Measurements from ENCODE around the gene NCMAP. TPM values are rescaled to one million over a fixed set of nuclear protein-coding genes. Genes with fewer than 3 reads are reported as not detected.

NCMAP gene
- total RNA-seq, 1 experiment from 2014 or later: 0.33 TPM

GRCh38 chr1:24540906-24541710 is 14.8 kb upstream of the NCMAP start:
- intact Hi-C loops (cut with micrococcal nuclease; ENCODE audit: unreplicated experiment) (loop anchor here (5.0 kb wide), 1 partner anchor 96 kb away; no protein-coding TSS in a partner anchor), in situ Hi-C loops (cut with HindIII; ENCODE audit: low pct_unique_long_range_greater_than_20kb, low sequenced_read_pairs) (no loop called here)
- Histone ChIP-seq H3K4me3 (ENCODE audit: low read depth in 2 of 2, low read length in 2 of 2) (no peak overlapping the region), H3K9me3 (ENCODE audit: control insufficient read depth, insufficient read depth, low read depth, low read length) (no peaks in the 10 kb centered on the region), H3K27me3 (ENCODE audit: control insufficient read depth, insufficient read depth, low read length) (no peaks in the 10 kb centered on the region), H3K27ac (ENCODE audit: low read length) (peak overlapping the region; percentile 72), H3K4me1 (ENCODE audit: control insufficient read depth, insufficient read depth, low read length) (peaks cover 33% of the 10 kb centered on the region), H3K36me3 (ENCODE audit: control insufficient read depth, insufficient read depth, low read length) (no peaks in the 10 kb centered on the region)
- DNase-seq (ENCODE audit: low read depth, low spot score) (peak; percentile 28), ATAC-seq (peak; percentile 89)
- ChIA-PET CTCF (interaction anchor here (0.6 to 1.3 kb wide), 4 partner anchors 46 to 715 kb away, joined by 3 to 6 read pairs (median 3); no protein-coding TSS in a partner anchor), POLR2A (interaction anchor here (0.6 to 0.7 kb wide), 2 partner anchors 90 to 122 kb away, joined by 4 read pairs; no protein-coding TSS in a partner anchor)
- TF ChIP-seq CTCF (IDR thresholded peaks at IDR 0.05) (no peak), TCF7L2 (IDR thresholded peaks at IDR 0.05; ENCODE audit: low read depth, low read length) (no peak), POLR2AphosphoS5 (IDR thresholded peaks at IDR 0.05; ENCODE audit: low read depth, low read length) (no peak), REST (IDR thresholded peaks at IDR 0.05; ENCODE audit: insufficient read depth in 1 of 2, low read depth in 2 of 2, low read length in 1 of 2) (no peak), SIN3A (IDR thresholded peaks at IDR 0.05; ENCODE audit: borderline replicate concordance, insufficient read depth, low read depth, low read length) (no peak)
- no TSS peak for BruUV-seq (replicated peaks)

- Histone ChIP-seq H3K27me3 (ENCODE audit: control insufficient read depth, insufficient read depth, low read length) (no peaks in the 10 kb centered on the region), H3K4me3 (ENCODE audit: low read depth in 2 of 2, low read length in 2 of 2) (no peak overlapping the region), H3K9me3 (ENCODE audit: control insufficient read depth, insufficient read depth, low read depth, low read length) (no peaks in the 10 kb centered on the region), H3K4me1 (ENCODE audit: control insufficient read depth, insufficient read depth, low read length) (peaks cover 26% of the 10 kb centered on the region), H3K36me3 (ENCODE audit: control insufficient read depth, insufficient read depth, low read length) (no peaks in the 10 kb centered on the region), H3K27ac (ENCODE audit: low read length) (peak overlapping the region; percentile 72; the same call in 1 of the 2 replicates)
- TF ChIP-seq REST (IDR thresholded peaks at IDR 0.05; ENCODE audit: insufficient read depth in 1 of 2, low read depth in 2 of 2, low read length in 1 of 2): no peak
- TF ChIP-seq TCF7L2 (IDR thresholded peaks at IDR 0.05; ENCODE audit: low read depth, low read length): no peak
- TF ChIP-seq CTCF (IDR thresholded peaks at IDR 0.05): peak; percentile 88
- in situ Hi-C loops (cut with HindIII; ENCODE audit: low pct_unique_long_range_greater_than_20kb, low sequenced_read_pairs) (no loop called here), intact Hi-C loops (cut with micrococcal nuclease; ENCODE audit: unreplicated experiment) (loop anchor here (5.0 kb wide), 1 partner anchor 95 kb away; no protein-coding TSS in a partner anchor)
- DNase-seq (ENCODE audit: low read depth, low spot score) (no peak), ATAC-seq (no peak)
- ChIA-PET POLR2A (no interaction called here), CTCF (interaction anchor here (0.6 to 1.3 kb wide), 2 partner anchors 42 to 45 kb away, joined by 4 to 6 read pairs; no protein-coding TSS in a partner anchor)
- no TSS peak for BruUV-seq (replicated peaks)
Observed at GRCh38 chr1:24541711-24542346, 14.1 kb upstream of the NCMAP start.

Data from Panc1 (cell line).